ENCODE data around the gene KPNA6. TPM values are rescaled to one million over a fixed set of nuclear protein-coding genes. Genes with fewer than 3 reads are reported as not detected.
A peak's percentile ranks its signal among the peaks of the same experiment; 100 is the strongest.

Gene KPNA6
- total RNA-seq, 1 experiment from 2014 or later, result 45.8 TPM

DNA sequence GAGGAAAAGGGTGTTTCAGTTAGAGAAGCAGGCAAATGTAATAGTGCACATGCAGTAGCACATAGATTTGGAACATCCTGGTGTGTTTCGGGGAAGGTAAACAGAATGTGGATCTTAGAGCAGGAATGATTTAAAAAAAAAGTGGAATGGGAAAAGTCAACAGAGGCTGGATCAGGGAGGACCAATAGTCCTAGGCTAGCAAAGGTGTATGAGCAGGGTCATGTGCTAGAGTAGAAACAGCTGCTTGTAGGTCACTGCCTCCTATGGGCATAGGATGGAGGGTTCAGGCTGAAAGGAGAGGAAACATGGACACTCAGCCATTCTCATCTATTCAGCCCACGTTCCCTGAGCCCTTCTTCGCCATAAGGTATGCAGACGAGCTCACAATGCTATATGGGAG is 3.7 kb upstream of the KPNA6 start:
- no peak for ATAC-seq
- Histone ChIP-seq H3K9ac (ENCODE audit: low read length) (no peak overlapping the region), H3K4me2 (ENCODE audit: low read length) (no peak overlapping the region), H3K4me1 (ENCODE audit: insufficient read depth, low read length) (peaks cover 23% of the 10 kb centered on the region), H4K20me1 (ENCODE audit: low read length) (peaks cover 7% of the 10 kb centered on the region), H3K27ac (ENCODE audit: low read length) (no peak overlapping the region), H3K36me3 (ENCODE audit: low read depth, low read length) (peaks cover 9% of the 10 kb centered on the region), H3F3A (ENCODE audit: low read length, unreplicated experiment) (no peaks in the 10 kb centered on the region), H3K79me2 (ENCODE audit: low read length) (peaks cover 15% of the 10 kb centered on the region), H3K9me3 (ENCODE audit: low read length) (no peaks in the 10 kb centered on the region), H3K9me2 (replicated peaks; ENCODE audit: low read length) (no peaks in the 10 kb centered on the region), H3K4me3 (ENCODE audit: low read length) (no peak overlapping the region), H2AFZ (ENCODE audit: low read length) (no peak overlapping the region), H3K27me3 (ENCODE audit: low read length) (no peaks in the 10 kb centered on the region)
- no TSS peak for BruUV-seq (replicated peaks)
- TF ChIP-seq CTCF (conservative IDR thresholded peaks at IDR 0.05; ENCODE audit: low read depth, low read length), result no peak
- no peak for TF ChIP-seq EZH2 (IDR thresholded peaks at IDR 0.05; ENCODE audit: low read length, unreplicated experiment)
- no peak for TF ChIP-seq EZH2phosphoT487 (IDR thresholded peaks at IDR 0.05; ENCODE audit: borderline replicate concordance, low read length)
- intact Hi-C loops (cut with micrococcal nuclease), result no loop called here
- DNase-seq, result no peak
- ChIA-PET POLR2A (ENCODE audit: unreplicated experiment) (no interaction called here), CTCF (no interaction called here)

GRCh38 chr1:32105338-32105737 is 2.5 kb upstream of the KPNA6 start:
- Histone ChIP-seq H3K4me2 (ENCODE audit: low read length) (no peak overlapping the region), H3K9me3 (ENCODE audit: low read length) (no peaks in the 10 kb centered on the region), H2AFZ (ENCODE audit: low read length) (no peak overlapping the region), H3K4me3 (ENCODE audit: low read length) (no peak overlapping the region), H3K36me3 (ENCODE audit: low read depth, low read length) (peaks cover 9% of the 10 kb centered on the region), H4K20me1 (ENCODE audit: low read length) (peaks cover 15% of the 10 kb centered on the region), H3K27ac (ENCODE audit: low read length) (no peak overlapping the region), H3K9ac (ENCODE audit: low read length) (no peak overlapping the region), H3F3A (ENCODE audit: low read length, unreplicated experiment) (no peaks in the 10 kb centered on the region), H3K79me2 (ENCODE audit: low read length) (peaks cover 27% of the 10 kb centered on the region), H3K4me1 (ENCODE audit: insufficient read depth, low read length) (peaks cover 23% of the 10 kb centered on the region), H3K9me2 (replicated peaks; ENCODE audit: low read length) (no peaks in the 10 kb centered on the region), H3K27me3 (ENCODE audit: low read length) (no peaks in the 10 kb centered on the region)
- CTCF ChIA-PET, result no interaction called here
- no peak for DNase-seq
- no TSS peak for BruUV-seq (replicated peaks)
- POLR2A ChIA-PET (ENCODE audit: unreplicated experiment), result no interaction called here
- no peak for TF ChIP-seq EZH2phosphoT487 (IDR thresholded peaks at IDR 0.05; ENCODE audit: borderline replicate concordance, low read length)
- no peak for TF ChIP-seq CTCF (conservative IDR thresholded peaks at IDR 0.05; ENCODE audit: low read depth, low read length)
- no peak for TF ChIP-seq EZH2 (IDR thresholded peaks at IDR 0.05; ENCODE audit: low read length, unreplicated experiment)
- intact Hi-C loops (cut with micrococcal nuclease), result no loop called here
- ATAC-seq, result no peak

DNA sequence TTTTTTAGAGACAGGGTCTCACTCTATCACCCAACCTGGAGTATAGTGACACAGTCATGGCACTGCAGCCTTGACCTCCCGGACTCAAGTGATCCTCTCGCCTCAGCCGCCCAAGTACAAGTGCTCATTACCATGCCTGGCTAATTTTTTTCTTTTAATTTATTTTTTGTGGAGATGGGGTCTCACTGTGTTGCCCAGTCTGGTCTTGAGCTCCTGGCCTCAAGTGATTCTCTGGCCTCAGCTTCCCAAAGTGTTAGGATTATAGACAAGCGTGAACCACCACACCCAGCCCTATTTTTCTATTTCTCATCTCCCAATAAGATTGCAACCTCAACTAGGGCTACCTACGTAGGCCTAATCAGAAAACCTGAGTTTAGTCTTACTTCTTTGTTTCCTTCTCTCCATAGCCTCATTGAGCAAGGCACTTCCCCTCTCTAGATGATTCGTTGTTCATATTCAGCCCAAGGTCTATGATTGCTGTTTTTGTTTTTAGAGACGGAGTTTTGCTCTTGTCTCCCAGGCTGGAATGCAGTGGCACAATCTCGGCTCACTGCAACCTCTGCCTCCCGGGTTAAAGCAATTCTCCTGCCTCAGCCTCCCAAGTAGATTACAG is 1.1 kb upstream of the KPNA6 start:
- Histone ChIP-seq H3K9me2 (replicated peaks; ENCODE audit: low read length) (no peaks in the 10 kb centered on the region), H3K4me1 (ENCODE audit: insufficient read depth, low read length) (peaks cover 9% of the 10 kb centered on the region), H3K4me3 (ENCODE audit: low read length) (no peak overlapping the region), H3K9ac (ENCODE audit: low read length) (no peak overlapping the region), H3K9me3 (ENCODE audit: low read length) (no peaks in the 10 kb centered on the region), H3K27me3 (ENCODE audit: low read length) (no peaks in the 10 kb centered on the region), H4K20me1 (ENCODE audit: low read length) (peaks cover 28% of the 10 kb centered on the region), H3K4me2 (ENCODE audit: low read length) (no peak overlapping the region; the same call in 1 of the 2 replicates), H3K36me3 (ENCODE audit: low read depth, low read length) (peaks cover 7% of the 10 kb centered on the region), H3K79me2 (ENCODE audit: low read length) (peaks cover 41% of the 10 kb centered on the region), H3K27ac (ENCODE audit: low read length) (no peak overlapping the region), H3F3A (ENCODE audit: low read length, unreplicated experiment) (no peaks in the 10 kb centered on the region), H2AFZ (ENCODE audit: low read length) (peak overlapping the region; percentile 75; the same call in 1 of the 2 replicates)
- intact Hi-C loops (cut with micrococcal nuclease), result no loop called here
- no peak for ATAC-seq
- TSS peak; percentile 29 for BruUV-seq (replicated peaks)
- POLR2A ChIA-PET (ENCODE audit: unreplicated experiment), result no interaction called here
- no peak for DNase-seq
- TF ChIP-seq EZH2phosphoT487 (IDR thresholded peaks at IDR 0.05; ENCODE audit: borderline replicate concordance, low read length) (no peak), EZH2 (IDR thresholded peaks at IDR 0.05; ENCODE audit: low read length, unreplicated experiment) (no peak), CTCF (conservative IDR thresholded peaks at IDR 0.05; ENCODE audit: low read depth, low read length) (no peak)
- CTCF ChIA-PET, result no interaction called here
